ENCODE results near the gene OTUB2.

DNA sequence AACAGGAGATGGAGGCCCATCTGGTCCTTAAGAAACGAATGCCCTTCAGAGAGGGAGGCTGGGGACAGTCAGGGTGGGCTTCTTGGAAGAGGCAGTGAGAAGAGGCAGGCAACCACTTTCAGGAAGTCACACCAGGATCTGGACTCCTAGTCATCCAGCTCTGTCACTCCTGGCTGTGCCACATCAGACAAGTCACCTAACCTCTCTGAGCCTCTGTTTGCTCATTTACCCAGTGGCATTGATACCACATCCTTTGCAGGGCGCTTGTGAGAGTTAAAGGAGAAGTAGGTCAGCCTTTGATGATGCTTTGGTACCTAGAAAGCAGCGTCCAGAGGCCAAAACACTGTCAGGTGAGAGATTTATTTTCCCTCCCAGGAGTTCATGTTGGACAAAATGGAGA lies 17.9 kb upstream of the OTUB2 start:
- TF ChIP-seq, protein P1, sequence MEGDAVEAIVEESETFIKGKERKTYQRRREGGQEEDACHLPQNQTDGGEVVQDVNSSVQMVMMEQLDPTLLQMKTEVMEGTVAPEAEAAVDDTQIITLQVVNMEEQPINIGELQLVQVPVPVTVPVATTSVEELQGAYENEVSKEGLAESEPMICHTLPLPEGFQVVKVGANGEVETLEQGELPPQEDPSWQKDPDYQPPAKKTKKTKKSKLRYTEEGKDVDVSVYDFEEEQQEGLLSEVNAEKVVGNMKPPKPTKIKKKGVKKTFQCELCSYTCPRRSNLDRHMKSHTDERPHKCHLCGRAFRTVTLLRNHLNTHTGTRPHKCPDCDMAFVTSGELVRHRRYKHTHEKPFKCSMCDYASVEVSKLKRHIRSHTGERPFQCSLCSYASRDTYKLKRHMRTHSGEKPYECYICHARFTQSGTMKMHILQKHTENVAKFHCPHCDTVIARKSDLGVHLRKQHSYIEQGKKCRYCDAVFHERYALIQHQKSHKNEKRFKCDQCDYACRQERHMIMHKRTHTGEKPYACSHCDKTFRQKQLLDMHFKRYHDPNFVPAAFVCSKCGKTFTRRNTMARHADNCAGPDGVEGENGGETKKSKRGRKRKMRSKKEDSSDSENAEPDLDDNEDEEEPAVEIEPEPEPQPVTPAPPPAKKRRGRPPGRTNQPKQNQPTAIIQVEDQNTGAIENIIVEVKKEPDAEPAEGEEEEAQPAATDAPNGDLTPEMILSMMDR (IDR thresholded peaks at IDR 0.05): no peak
- TF ChIP-seq POLR2AphosphoS5 (IDR thresholded peaks at IDR 0.05): no peak
- TF ChIP-seq POLR2A (IDR thresholded peaks at IDR 0.05): no peak
